T47D (cell line): Measurements from ENCODE around the gene DNAI4.
"Not testable (repeated sequence)": the region's sequence is repeated elsewhere in the genome, so short reads cannot be mapped to it uniquely, and the experiment has no call there.

Experiments used
- DNase-seq, 2 experiments: peaks; one replicate each; pipeline versions ENCODE4 v3.0.0 to v3.0.0-alpha.2; 2011 to 2012; ENCODE audit warnings: low read depth in 1 of 2, low spot score in 1 of 2
- JUND ChIP-seq: IDR thresholded peaks from 2 replicates; pipeline ENCODE4 v1.6.1; 2012; ENCODE audit warnings: low read depth
- in situ Hi-C: cut with HindIII; loops from 2 replicates; pipeline ENCODE4 v1.10.0; 2016; ENCODE audit warnings: low sequenced_read_pairs, low pct_unique_long_range_greater_than_20kb

Gene DNAI4

GRCh38 chr1:66787641-66788040 is 137.0 kb downstream of the DNAI4 start:
- no peak for TF ChIP-seq JUND
- in situ Hi-C loops = no loop called here
- DNase-seq = no peak

GRCh38 chr1:66785800-66786199 is 138.9 kb downstream of the DNAI4 start:
- in situ Hi-C loops = not testable (repeated sequence)

GRCh38 chr1:66779475-66780078 is 145.1 kb downstream of the DNAI4 start:
- in situ Hi-C loops = no loop called here
- TF ChIP-seq JUND = no peak
- DNase-seq = no peak

More at GRCh38 chr1:66785800-66786199, 138.9 kb downstream of the DNAI4 start:
- DNase-seq = not testable (repeated sequence)

GRCh38 chr1:66778969-66779368 is 145.7 kb downstream of the DNAI4 start:
- no peak for TF ChIP-seq JUND
- in situ Hi-C loops = no loop called here
- DNase-seq = no peak

GRCh38 chr1:66778266-66778665 is 146.4 kb downstream of the DNAI4 start:
- TF ChIP-seq JUND = no peak
- DNase-seq = no peak
- in situ Hi-C loops = no loop called here

GRCh38 chr1:66777831-66778230 is 146.8 kb downstream of the DNAI4 start:
- in situ Hi-C loops = no loop called here
- no peak for TF ChIP-seq JUND
- DNase-seq = no peak

GRCh38 chr1:66775646-66776045 is 149.0 kb downstream of the DNAI4 start:
- no peak for DNase-seq
- in situ Hi-C loops = no loop called here
- no peak for TF ChIP-seq JUND

- DNase-seq = no peak
- in situ Hi-C loops = no loop called here
- no peak for TF ChIP-seq JUND
Measured at GRCh38 chr1:66774438-66774837, 150.2 kb downstream of the DNAI4 start.

- in situ Hi-C loops = no loop called here
- no peak for TF ChIP-seq JUND
- no peak for DNase-seq
Measured at GRCh38 chr1:66773227-66773626, 151.4 kb downstream of the DNAI4 start.

- TF ChIP-seq JUND = no peak
- in situ Hi-C loops = no loop called here
- no peak for DNase-seq
Measured at GRCh38 chr1:66770694-66771093, 154.0 kb downstream of the DNAI4 start.

- no peak for DNase-seq
- in situ Hi-C loops = no loop called here
- no peak for TF ChIP-seq JUND
Measured at GRCh38 chr1:66770240-66770639, 154.4 kb downstream of the DNAI4 start.

- TF ChIP-seq JUND = no peak
- DNase-seq = no peak
- in situ Hi-C loops = no loop called here
Measured at GRCh38 chr1:66769512-66770229, 155.0 kb downstream of the DNAI4 start.

- in situ Hi-C loops = no loop called here
- TF ChIP-seq JUND = no peak
- no peak for DNase-seq
Measured at GRCh38 chr1:66768965-66769364, 155.7 kb downstream of the DNAI4 start.

GRCh38 chr1:66767626-66768025 is 157.0 kb downstream of the DNAI4 start:
- in situ Hi-C loops = no loop called here
- DNase-seq = no peak
- TF ChIP-seq JUND = no peak
